ENCODE results near the gene NELL2. TPM values are rescaled to one million over a fixed set of nuclear protein-coding genes. Genes with fewer than 3 reads are reported as not detected.

NELL2 gene
- total RNA-seq, 1 donor, result 0.36 TPM

DNA sequence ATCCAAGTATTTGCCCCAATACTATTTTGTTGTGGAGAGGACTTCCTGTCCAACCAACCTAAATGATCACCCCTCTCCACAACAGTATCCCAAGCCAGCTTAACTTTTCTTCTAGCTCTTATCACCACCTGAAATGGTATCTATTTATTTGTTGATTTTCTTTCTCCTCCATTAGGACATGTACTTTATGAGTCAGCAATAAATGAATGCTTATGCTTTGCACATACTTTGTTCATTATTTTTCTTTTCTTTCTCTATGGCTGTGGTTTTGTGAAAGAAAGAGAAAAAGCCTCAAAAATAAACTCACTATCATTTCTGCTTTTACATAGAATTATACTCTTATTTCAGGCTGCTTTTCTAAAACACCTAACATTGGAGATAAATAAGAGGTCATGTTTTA is 371.3 kb downstream of the NELL2 start:
- no peak for DNase-seq (ENCODE audit: low read depth)
- H3K4me3 ChIP-seq (ENCODE audit: low read depth, low read length), result no peak overlapping the region
- TF ChIP-seq, protein P1, sequence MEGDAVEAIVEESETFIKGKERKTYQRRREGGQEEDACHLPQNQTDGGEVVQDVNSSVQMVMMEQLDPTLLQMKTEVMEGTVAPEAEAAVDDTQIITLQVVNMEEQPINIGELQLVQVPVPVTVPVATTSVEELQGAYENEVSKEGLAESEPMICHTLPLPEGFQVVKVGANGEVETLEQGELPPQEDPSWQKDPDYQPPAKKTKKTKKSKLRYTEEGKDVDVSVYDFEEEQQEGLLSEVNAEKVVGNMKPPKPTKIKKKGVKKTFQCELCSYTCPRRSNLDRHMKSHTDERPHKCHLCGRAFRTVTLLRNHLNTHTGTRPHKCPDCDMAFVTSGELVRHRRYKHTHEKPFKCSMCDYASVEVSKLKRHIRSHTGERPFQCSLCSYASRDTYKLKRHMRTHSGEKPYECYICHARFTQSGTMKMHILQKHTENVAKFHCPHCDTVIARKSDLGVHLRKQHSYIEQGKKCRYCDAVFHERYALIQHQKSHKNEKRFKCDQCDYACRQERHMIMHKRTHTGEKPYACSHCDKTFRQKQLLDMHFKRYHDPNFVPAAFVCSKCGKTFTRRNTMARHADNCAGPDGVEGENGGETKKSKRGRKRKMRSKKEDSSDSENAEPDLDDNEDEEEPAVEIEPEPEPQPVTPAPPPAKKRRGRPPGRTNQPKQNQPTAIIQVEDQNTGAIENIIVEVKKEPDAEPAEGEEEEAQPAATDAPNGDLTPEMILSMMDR (IDR thresholded peaks at IDR 0.05; ENCODE audit: insufficient read depth, low read length), result no peak

DNA sequence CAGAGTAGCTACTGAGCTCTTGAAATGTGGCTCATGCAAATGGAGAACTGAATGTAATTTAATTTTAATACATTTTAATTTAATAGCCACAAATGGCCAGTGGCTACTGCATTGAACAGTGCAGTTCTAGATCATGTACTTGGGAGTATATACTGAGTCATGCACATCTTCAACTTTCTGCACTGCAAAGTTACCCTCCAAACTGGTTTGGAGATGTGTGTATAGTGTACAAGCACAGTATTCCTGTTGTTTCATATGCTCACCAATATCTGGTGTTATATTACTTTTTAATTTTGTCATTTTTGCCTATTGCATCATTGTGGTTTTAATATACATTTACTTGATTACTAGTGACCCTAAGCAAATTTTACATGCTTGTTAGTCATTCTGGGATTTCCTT is 372.8 kb downstream of the NELL2 start:
- H3K4me3 ChIP-seq (ENCODE audit: low read depth, low read length), result no peak overlapping the region
- no peak for DNase-seq (ENCODE audit: low read depth)
- TF ChIP-seq, protein P1 (IDR thresholded peaks at IDR 0.05; ENCODE audit: insufficient read depth, low read length), result no peak

DNA sequence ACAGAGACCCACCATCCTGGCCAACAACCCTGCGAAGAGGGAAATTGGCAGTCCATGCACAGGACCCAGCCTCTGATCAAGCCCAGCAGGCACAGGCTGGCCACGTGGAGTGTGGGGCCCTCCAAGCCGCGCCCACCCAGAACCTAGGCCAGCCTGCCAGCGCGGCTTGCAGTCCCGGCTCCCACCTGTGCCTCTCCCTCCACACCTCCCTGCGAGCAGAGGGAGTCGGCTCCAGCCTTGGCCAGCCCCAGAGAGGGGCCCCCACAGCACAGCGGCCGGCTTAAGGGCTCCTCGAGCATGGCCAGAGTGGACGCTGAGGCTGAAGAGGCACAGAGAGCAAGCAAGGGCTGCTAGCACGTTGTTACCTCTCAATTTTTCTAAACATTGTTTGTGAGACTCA is 373.4 kb downstream of the NELL2 start:
- DNase-seq (ENCODE audit: low read depth), result no peak
- TF ChIP-seq, protein P1 (IDR thresholded peaks at IDR 0.05; ENCODE audit: insufficient read depth, low read length), result no peak
- H3K4me3 ChIP-seq (ENCODE audit: low read depth, low read length), result no peak overlapping the region

DNA sequence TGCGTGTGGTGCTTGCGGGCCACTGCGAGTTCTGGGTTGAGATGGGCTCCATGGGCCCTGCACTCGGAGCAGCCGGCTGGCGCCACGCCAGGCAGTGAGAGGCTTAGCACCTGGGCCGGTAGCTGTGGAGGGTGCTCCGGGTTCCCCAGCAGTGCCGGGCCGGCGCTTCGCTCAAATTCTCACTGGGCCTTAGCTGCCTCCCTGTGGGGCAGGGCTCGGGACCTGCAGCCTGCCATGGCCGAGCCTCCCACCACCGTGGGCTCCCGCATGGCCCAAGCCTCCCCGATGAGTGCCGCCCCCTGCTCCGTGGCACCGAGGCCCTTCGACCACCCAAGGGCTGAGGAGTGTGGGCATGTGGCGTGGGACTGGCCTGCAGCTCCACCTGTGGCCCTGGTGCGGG is 375.7 kb downstream of the NELL2 start:
- DNase-seq (ENCODE audit: low read depth), result no peak
- no peak overlapping the region for H3K4me3 ChIP-seq (ENCODE audit: low read depth, low read length)
- TF ChIP-seq, protein P1 (IDR thresholded peaks at IDR 0.05; ENCODE audit: insufficient read depth, low read length), result no peak

DNA sequence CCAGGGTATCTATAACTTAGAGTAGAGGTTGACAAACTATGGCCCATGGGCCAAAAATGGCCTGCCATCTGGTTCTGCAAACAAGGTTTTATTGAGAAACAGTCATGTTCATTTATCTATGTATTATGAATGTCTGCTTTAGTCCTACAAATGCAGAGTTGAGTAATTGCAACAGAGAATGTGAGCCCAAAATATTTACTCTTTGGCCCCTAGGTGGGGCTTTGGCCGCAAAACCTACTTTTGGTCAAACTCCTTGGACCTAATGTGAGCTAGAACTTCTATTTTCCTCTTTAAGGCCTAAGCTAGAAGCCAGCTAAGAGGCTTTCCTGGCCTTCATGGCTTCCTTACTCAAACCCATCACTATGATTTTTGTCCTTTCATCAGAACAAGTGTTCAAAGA is 379.1 kb downstream of the NELL2 start:
- no peak for DNase-seq (ENCODE audit: low read depth)

DNA sequence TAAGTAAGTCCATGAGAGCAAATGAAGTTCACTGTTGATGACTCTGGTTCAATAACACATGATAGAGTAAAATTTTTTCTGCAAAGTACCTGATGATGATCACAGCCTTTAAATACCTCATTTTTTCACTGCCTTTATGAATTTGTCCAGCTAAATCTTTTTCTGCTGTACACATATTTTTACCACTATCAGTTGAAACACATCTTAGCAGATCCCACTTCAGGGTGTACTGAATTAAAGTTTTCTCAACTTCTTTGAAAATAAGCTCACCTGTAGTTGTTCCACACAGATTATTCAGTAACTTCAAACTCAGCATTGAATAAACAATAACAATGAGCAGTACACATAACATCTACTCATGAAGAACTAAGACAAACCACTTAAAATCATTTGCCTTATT is 385.9 kb downstream of the NELL2 start:
- no peak overlapping the region for H3K4me3 ChIP-seq (ENCODE audit: low read depth, low read length)
- DNase-seq (ENCODE audit: low read depth), result no peak
- TF ChIP-seq, protein P1 (IDR thresholded peaks at IDR 0.05; ENCODE audit: insufficient read depth, low read length), result no peak

More for the DNA sequence above, 379.1 kb downstream of the NELL2 start:
- H3K4me3 ChIP-seq (ENCODE audit: low read depth, low read length), result no peak overlapping the region
- TF ChIP-seq, protein P1 (IDR thresholded peaks at IDR 0.05; ENCODE audit: insufficient read depth, low read length), result no peak

DNA sequence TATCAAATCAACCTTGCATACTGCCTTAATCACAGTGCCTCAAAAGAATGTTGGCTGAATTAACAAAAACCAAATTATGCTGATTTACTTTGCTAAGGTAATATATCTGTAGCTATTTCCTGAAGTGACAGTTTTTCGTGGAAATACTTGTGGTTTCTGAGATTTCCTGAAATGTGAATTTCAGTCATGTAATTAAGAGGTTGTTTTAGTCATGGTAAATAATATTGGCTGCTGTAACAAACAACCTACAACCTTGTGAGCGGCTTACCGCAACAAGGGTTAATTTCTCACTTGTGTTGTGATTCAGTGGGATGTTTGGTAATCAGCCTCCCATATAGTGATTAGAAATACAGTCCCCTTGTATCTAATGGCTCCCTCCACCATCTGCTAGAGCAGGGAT is 387.9 kb downstream of the NELL2 start:
- no peak for DNase-seq (ENCODE audit: low read depth)
- no peak overlapping the region for H3K4me3 ChIP-seq (ENCODE audit: low read depth, low read length)
- TF ChIP-seq, protein P1 (IDR thresholded peaks at IDR 0.05; ENCODE audit: insufficient read depth, low read length), result no peak
